GM10266 (cell line): ENCODE measurements around the gene VWA7.

ENCODE experiments used
- DNase-seq: peaks from one replicate; pipeline ENCODE4 v3.0.0; 2012; ENCODE audit errors: extremely low spot score
- TF ChIP-seq, protein P1 (sequence below): IDR thresholded peaks from 2 replicates; pipeline ENCODE4 v1.5.1; 2012; ENCODE audit warnings: mild to moderate bottlenecking, low read depth; ENCODE audit not compliant: control insufficient read depth, insufficient read depth; ENCODE audit errors: missing control alignments

Gene VWA7

DNA sequence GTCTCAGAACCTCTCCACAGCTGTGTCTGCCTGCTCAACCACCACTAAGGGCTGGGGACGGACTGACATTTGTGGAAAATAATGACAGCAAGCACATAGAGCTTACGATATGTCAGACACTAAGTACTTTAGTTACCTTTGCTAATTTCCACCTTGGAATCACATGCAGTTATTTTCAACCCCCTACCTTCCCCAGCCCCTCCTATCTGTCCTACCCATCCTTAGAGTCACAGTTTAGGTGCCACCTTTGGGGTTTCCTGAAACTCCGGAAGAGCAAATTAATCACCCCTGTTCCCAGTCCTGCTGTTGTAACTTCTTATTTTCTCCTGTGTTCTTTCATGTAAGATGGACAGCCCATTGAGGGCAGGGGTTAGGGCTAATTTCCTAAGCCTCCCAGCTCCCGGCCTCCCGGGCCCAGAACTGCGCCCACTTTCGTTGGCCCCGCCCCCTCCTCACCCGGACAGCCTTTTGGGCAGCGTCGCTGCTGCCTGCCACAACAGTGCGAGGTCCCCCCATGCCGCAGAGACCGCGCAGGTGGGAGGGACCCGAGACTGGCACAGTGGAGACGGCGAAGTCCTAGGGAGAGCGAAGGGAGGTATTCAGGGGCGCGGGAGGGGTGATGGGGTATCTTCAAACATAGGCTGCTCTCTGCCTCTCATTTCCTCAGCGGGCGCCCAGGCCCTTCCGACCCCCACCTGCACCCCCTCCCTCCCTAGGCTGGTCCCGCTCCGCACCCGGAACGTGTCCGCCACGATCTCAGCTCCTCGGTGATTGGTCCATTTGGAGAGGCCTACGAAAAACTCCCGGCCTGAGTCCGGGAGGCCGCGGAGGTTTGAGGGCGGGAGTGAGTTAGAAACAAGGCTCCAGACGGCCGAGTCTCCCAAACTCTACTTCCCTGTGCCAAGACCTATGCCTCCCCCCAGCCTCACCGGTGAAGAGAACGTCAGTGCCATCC lies 49.1 kb downstream of the VWA7 start:
- DNase-seq = no peak
- TF ChIP-seq, protein P1, sequence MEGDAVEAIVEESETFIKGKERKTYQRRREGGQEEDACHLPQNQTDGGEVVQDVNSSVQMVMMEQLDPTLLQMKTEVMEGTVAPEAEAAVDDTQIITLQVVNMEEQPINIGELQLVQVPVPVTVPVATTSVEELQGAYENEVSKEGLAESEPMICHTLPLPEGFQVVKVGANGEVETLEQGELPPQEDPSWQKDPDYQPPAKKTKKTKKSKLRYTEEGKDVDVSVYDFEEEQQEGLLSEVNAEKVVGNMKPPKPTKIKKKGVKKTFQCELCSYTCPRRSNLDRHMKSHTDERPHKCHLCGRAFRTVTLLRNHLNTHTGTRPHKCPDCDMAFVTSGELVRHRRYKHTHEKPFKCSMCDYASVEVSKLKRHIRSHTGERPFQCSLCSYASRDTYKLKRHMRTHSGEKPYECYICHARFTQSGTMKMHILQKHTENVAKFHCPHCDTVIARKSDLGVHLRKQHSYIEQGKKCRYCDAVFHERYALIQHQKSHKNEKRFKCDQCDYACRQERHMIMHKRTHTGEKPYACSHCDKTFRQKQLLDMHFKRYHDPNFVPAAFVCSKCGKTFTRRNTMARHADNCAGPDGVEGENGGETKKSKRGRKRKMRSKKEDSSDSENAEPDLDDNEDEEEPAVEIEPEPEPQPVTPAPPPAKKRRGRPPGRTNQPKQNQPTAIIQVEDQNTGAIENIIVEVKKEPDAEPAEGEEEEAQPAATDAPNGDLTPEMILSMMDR = no peak

DNA sequence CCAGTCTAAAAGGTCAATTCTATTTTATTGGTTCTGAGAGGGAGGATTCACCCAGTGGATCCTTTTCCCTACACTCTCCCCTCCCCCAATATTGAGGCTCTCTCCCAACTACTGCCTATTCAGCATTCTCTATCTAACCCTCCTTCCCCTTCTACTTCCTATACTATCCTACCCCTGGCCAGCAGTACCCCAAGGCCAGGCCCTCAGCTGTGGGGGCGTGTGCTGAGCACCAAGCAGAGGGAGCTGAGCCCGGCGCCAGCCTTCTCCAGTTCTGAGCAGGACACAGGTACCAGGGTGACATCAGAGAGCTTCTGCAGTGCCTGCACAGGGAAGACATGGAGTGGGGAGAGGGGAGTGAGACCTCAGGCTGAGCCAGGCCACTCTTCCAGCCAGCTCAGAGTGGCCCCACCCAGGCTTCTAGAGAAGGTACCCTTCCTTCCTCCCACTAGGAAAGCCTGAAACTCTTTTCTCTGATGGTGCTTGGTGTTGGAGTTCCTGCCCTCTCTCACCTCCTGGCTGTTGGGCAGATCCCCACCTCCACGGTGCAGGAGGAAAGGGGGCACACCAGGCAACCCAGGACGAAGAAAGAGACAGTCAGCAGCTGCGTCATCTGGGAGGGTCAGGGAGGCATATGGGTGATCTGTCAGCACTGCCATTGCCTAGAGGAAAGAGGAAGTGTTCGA lies 50.0 kb downstream of the VWA7 start:
- peak; percentile 80 for DNase-seq
- TF ChIP-seq, protein P1 = no peak

DNA sequence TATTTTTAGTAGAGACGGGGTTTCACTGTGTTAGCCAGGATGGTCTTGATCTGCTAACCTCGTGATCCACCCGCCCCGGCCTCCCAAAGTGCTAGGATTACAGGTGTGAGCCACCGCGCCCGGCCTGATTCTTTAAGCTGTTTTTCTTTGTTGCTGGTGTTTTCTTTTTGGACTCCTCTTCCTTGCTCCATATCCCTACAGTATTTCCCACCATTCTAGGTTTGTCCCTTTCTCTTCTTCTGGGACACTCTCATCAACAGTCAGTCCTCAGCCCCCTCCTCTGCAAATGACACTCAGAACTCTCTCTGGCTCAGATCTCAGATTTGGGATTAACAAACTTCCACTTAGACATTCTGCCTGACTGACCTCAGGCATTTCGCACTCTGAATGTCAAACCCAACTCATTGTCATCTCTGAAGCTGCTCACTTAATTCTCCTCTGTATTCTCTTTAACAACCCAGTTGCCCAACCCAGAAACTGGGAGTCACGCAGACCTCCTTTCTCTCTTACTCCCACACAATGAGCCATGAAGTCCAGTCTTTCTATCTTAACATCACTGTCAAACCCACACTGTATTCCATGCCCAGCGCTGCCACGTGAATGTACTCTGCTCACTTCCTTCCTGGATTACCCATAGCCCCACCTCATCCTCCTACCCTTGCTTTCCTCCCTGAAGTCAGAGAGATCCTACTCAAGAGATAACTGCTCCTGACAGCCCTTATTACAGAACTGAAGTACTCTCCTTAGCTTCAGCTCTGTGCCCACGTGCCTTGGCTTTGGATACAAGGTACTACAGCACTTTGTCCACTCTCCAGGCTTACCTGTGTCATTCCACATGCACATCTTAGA lies 51.4 kb downstream of the VWA7 start:
- TF ChIP-seq, protein P1 = no peak
- no peak for DNase-seq

DNA sequence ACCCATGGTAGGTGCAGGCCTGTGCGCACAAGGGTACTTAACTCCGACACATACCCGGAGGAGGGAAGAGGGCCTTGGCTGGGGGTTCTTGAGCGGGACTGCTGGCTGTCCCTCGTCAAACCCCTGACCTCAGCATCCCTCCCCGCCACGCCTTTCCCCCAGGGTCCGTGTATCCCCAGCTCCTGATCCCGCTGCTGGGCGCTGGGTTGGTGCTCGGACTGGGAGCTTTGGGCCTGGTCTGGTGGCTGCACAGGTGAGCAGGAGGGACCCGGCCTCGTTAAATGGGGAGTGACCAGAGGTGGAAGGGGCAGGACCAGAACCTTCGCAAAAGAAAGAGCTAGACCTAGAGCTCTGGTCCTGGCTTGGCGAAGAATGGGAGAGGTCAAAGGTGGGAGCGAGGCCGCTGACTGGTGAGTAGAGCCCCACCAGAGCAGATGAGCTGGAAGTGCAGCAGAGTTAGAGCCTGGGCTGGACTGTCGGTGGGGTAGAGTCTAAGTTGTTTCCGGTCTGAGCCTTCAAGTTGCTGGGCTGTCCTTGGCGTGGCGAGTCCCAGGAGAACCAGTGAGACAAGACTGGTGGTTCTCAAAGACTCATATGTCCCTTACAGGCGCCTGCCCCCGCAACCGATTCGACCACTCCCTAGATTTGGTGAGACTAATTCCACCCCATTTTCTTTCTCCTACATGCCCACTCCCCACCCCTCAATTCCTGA lies 53.0 kb downstream of the VWA7 start:
- TF ChIP-seq, protein P1 = no peak
- no peak for DNase-seq

DNA sequence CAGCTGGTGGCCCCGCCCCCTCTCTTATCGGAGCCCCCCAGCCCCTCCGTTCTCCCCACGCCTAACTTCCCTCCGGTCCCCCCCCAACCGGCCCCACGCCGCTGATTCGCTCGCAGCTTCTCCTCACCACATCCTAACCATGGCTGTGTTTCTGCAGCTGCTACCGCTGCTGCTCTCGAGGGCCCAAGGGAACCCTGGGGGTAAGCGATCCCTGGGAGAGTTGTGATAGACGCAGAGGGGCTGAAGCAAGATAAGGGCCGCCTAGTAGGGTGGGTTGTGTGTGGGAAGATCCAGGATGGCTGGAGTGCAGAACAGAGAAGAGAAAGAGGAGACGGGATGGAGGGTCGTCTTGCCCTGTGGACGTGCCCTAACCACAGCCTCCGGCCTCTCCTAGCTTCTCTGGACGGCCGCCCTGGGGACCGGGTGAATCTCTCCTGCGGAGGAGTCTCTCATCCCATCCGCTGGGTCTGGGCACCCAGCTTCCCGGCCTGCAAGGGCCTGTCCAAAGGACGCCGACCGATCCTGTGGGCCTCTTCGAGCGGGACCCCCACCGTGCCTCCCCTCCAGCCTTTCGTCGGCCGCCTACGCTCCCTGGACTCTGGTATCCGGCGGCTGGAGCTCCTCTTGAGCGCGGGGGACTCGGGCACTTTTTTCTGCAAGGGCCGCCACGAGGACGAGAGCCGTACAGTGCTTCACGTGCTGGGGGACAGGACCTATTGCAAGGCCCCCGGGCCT lies 53.7 kb downstream of the VWA7 start, which contains the start of gene MPIG6B:
MPIG6B (plus strand) TSS at position 129 of the 735 bp plus-strand sequence; CDS start at position 140, 11 bp downstream.
- DNase-seq = no peak
- TF ChIP-seq, protein P1 = no peak

DNA sequence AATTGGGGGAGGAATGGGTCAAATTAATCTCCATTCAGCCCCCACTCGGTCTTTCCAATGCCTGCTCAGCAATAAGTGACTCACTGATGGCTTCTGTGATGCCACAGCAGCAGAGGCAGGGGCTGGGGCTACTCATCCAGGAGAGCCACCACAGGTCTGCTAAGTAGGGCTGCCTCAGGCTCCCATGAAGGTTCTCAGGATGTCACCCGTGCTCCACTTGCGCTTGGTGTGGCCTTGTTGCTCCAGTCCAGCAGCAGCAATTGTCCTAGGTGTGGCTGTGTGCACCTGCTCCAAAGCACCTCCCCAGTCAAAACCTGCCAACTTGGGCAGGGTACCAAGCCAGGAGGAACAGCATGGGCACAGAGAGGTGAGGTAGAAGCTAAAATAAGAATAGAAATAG lies 55.0 kb downstream of the VWA7 start:
- TF ChIP-seq, protein P1 = no peak
- no peak for DNase-seq
